Subcutaneous adipose tissue (tissue), 4 donors: ENCODE data around the gene HSD11B2. TPM values are rescaled to one million over a fixed set of nuclear protein-coding genes. Genes with fewer than 3 reads are reported as not detected.

Source experiments
- total RNA-seq, 4 donors: library from RNA; depleted of rRNA; stranded (reverse); fragments of >200 nt; gene quantifications; one replicate each; pipeline ENCODE4 v1.1.0, GENCODE V29; 2016
- TF ChIP-seq, protein P1 (sequence below): fragments of 450-650 bp; IDR thresholded peaks from one replicate; pipeline ENCODE4 v1.5.1; 2016; ENCODE audit warnings: low read depth, mild to moderate bottlenecking, control low read depth, antibody characterized with exemption, moderate library complexity

HSD11B2 gene
- total RNA-seq, 4 donors from 2014 or later: 0.22 to 1.3 (median 0.51) TPM; not detected in 1

DNA sequence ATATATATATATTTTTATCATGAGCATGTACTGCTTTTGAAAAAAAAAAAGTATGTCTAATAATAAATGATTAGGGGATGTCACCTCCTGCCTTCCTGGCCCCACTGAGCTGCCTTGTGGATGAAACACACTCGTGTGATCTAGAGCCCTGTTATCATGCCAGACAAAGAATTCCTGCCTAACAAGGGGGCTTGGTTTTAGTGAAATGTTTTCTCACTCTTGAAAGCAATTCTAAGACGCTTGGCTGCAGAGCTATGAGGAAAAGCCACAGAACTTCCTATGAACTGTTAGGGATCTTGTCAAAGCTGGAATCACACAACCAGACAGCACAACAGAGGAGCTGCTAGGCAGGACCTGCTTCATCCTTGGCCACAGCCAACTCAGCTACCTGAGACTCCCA, 18.6 kb upstream of the HSD11B2 start:
- TF ChIP-seq, protein P1, sequence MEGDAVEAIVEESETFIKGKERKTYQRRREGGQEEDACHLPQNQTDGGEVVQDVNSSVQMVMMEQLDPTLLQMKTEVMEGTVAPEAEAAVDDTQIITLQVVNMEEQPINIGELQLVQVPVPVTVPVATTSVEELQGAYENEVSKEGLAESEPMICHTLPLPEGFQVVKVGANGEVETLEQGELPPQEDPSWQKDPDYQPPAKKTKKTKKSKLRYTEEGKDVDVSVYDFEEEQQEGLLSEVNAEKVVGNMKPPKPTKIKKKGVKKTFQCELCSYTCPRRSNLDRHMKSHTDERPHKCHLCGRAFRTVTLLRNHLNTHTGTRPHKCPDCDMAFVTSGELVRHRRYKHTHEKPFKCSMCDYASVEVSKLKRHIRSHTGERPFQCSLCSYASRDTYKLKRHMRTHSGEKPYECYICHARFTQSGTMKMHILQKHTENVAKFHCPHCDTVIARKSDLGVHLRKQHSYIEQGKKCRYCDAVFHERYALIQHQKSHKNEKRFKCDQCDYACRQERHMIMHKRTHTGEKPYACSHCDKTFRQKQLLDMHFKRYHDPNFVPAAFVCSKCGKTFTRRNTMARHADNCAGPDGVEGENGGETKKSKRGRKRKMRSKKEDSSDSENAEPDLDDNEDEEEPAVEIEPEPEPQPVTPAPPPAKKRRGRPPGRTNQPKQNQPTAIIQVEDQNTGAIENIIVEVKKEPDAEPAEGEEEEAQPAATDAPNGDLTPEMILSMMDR: no peak

DNA sequence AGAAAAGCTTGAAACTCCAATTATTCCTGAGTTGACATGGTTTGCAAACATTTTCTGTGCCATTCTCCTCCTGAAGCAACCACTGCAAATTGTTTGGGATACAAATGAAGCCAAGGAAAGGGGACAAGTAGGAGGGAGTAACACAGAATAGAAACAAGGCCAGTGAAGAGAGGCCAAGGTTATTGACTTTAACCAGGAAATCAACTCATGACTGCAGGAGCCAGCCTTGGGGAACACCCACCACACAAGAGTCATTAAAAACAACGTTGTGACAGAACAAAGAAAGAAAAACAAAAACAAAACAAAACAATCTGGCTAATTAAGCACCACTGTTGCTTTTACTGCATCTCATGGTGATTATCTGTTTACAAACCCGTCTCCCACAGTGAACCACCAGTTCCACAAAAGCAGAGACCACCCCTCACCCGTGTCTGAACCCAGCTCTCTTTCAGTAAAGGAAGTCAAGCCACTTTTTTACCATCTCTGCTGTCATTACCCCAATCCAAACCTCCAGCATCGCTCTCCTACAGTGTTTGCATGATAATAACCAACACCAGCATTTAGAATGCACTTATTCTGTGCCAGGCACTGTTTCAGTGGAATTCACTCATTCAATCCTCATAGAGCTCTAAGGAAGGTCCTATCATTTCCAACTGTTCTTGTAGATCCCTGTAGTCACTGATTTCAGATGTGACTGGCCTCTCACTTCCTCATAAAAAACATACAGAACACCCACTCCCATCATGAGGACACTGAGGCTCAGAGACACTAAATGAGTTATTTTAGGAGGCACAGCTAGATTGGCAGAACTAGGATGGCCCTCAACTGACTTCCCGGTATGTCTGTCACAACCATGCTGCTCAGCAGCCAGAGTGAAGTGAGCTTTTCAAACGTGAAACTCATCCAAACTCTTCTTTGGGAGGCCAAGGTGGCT, 16.7 kb upstream of the HSD11B2 start:
- TF ChIP-seq, protein P1: no peak

DNA sequence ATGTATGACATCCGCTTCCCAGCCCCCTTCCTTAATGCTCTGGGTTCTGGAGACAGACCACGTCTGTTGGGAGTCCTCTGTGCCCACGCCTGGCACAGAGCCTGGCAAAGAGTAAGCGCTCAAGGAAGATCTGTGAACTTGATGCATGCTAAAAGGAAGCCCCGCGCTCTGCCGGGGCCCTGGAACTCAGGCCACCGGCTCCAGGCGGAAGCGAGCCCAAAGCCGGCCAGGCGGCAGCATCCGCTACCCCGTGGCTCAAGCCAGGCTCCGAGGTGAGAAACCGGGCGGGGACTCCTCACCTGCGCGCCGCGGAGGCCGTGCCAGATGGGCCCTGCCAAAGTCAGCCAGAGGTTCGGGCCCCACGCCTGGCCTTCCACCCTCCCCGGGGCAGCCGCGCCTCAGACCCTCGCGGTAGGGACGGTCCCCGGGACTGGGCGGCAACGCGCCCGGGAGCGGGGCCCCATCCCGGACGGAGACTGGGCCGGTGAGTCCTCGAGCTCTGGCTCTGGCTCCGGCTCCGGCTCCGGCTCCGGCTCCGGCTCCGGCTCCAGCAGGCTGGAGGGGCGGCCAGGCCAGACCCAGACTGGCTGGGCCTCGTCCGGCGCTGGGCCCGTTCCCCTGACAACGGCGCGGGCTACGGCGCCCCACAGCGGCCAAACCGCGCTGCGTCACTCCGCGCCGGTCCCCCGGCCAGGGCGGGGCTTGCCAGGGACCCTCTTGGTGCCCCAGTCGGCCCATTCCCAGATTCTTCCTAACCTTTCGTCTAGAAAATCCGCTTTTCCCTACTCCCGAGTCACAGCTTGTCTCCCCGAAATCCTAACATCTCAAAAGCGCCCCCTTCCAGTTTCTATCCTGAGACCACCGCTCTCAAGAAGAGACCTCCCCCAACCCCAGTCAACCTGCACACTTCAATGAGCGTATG, 14.8 kb upstream of the HSD11B2 start, which contains the start of gene ZDHHC1:
Gene ZDHHC1 (minus strand): TSS at position 606 of the 922 bp plus-strand sequence. CDS start 8,702 bp downstream, outside the sequence.
- TF ChIP-seq, protein P1: no peak

DNA sequence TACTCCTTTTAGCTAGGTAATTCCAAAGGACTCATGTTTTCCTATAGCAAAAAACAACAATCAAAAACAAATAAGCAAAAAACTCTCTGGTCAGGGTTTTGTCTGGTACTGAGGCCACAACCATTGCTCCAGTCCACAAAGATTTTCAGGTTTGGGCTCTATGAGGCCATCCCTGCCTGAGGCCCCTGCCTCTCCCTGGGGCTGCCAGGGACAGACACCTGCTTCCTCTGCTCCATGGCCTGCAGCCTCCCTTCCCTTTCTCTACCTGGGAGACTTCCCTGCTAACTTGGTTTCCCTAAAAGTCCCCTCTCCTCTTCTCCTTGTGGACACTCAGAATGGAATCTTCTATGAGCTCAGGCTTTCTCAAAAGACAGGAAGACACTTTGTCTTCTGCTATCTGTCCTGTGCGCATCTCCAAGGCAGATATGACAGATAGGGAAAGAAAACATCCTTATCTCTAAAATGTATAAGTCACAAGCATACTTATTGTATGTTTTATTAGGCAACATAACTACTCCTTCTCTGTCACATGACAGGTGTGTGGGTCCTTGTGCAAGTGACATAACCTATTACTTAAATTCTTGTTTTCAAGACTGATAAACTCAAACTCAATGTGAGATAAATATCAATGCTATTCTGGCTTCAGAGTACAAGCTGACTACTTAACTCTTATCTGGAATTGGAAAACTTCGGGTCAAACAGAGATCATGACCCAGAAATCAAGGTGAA, 13.4 kb upstream of the HSD11B2 start:
- TF ChIP-seq, protein P1: no peak

DNA sequence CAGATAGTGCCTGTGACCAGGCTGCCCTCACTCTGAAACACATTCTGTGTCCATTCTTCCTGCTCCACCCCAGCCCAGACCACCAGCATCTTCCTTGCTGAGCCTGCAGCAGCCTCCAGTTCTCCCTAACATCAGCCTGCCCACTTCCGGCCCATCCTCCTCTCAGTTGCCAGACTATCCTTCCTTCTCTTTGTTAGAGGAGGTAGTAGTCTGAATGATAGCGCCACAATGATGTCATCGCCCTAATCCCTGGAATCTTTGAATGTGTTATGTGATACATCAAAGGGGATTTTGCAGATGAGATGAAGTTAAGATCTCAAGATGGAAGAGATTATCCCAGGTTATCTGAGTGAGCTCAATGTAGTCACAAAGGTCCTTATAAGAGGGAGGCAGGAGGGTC, 11.4 kb upstream of the HSD11B2 start:
- TF ChIP-seq, protein P1: no peak

DNA sequence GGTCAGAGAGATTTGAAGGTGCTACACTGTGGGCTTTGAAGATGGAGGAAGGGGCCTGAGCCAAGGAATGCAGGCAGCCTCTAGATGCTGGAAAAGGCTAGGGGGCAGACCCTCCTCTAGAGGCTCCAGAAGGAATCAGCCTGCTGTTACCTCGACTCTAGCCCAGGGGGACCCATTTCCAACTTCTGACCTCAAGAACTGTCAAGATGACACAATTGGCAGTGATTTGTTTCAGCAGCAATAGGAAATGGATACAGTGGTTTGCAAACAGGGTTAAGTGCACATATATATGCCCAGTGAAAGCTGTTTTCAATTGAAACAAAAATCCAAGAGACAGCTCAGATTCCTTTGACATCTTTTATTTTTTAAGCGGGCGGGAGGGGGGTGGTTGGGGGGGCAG, 11.0 kb upstream of the HSD11B2 start:
- TF ChIP-seq, protein P1: no peak
